Activated CD8-positive, alpha-beta memory T cell treated with anti-CD3 and anti-CD28 coated beads for 4 hours (primary cell): ENCODE data around the gene GRPEL1.
A peak's percentile ranks its signal among the peaks of the same experiment; 100 is the strongest.

Source experiments
- DNase-seq, 2 donors: peaks; one replicate each; pipeline ENCODE4 v3.0.0-alpha.2; 2020; ENCODE audit warnings: low read depth in 2 of 2

The GRPEL1 gene

GRCh38 chr4:7045553-7045952, 22.3 kb downstream of the GRPEL1 start:
- DNase-seq: no peak

- no peak for DNase-seq
These were observed 23.5 kb downstream of the GRPEL1 start for GRCh38 chr4:7044137-7044930.

- DNase-seq: peak; percentile 9 to 10
These were observed 24.4 kb downstream of the GRPEL1 start, which contains the start of gene TADA2B for GRCh38 chr4:7043284-7044136. Gene TADA2B, plus strand, starts transcription at chr4:7043372. Its CDS starts 208 bp downstream, at chr4:7043580.

GRCh38 chr4:7042503-7043283, 25.2 kb downstream of the GRPEL1 start:
- peak; percentile 78 to 82 for DNase-seq

GRCh38 chr4:7041801-7042502, 25.9 kb downstream of the GRPEL1 start:
- no peak for DNase-seq

GRCh38 chr4:7041246-7041645, 26.6 kb downstream of the GRPEL1 start:
- DNase-seq: no peak

- DNase-seq: no peak
These were observed 27.1 kb downstream of the GRPEL1 start for GRCh38 chr4:7040765-7041164.

- no peak for DNase-seq
These were observed 30.4 kb downstream of the GRPEL1 start for GRCh38 chr4:7037425-7037824.

- no peak for DNase-seq
These were observed 33.4 kb downstream of the GRPEL1 start for GRCh38 chr4:7034262-7035081.

GRCh38 chr4:7032596-7032995, 35.3 kb downstream of the GRPEL1 start:
- DNase-seq: no peak

GRCh38 chr4:7031558-7032449, 36.1 kb downstream of the GRPEL1 start:
- no peak for DNase-seq

- no peak for DNase-seq
These were observed 37.0 kb downstream of the GRPEL1 start for GRCh38 chr4:7030856-7031255.

- DNase-seq: no peak
These were observed 37.9 kb downstream of the GRPEL1 start for GRCh38 chr4:7029921-7030320.

- no peak for DNase-seq
These were observed 38.7 kb downstream of the GRPEL1 start for GRCh38 chr4:7029212-7029611.

- DNase-seq: no peak
These were observed 40.0 kb downstream of the GRPEL1 start for GRCh38 chr4:7027913-7028312.

GRCh38 chr4:7027284-7027683, 40.6 kb downstream of the GRPEL1 start:
- DNase-seq: no peak

GRCh38 chr4:7026107-7026506, 41.8 kb downstream of the GRPEL1 start:
- DNase-seq: no peak

- no peak for DNase-seq
These were observed 42.7 kb downstream of the GRPEL1 start for GRCh38 chr4:7025040-7025602.

GRCh38 chr4:7024336-7024890, 43.5 kb downstream of the GRPEL1 start:
- no peak for DNase-seq
